ENCODE data around the gene PIKFYVE.

DNA sequence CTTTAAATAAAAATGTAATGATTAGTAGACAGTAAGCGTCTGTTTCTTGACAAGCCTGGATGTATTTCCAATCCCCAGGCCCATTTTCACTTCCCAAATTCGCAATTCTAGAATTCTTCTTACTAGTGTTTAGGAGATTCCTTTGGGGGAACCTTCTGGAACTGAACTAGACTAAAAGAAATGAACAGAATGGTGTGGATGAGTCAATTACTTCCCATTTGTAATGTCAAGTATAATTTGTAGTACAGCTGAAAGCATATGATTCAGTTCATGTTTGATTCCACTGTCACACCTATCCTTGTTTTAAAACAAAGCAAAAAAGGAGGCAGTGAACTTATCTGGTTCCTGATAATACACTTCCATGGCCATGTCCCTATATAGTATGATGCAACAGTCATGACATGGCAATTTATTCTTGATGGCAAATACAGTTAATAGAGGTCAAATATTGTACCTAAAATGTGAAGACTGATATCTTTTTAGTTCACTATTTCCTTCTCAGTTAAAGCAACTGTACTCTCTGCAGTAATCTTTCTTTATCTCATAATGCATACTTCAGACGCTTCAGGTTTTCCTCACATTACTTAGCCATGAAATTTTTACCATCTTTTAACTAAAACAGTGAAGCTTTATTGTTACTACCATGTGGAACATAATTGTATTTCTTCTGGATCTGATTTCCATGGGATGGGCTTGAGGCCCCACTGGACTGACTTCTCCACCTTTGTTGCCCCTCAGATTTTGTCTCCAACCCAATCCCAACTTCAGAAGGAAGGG lies 13.2 kb upstream of the PIKFYVE start:
- TF ChIP-seq, protein P1, sequence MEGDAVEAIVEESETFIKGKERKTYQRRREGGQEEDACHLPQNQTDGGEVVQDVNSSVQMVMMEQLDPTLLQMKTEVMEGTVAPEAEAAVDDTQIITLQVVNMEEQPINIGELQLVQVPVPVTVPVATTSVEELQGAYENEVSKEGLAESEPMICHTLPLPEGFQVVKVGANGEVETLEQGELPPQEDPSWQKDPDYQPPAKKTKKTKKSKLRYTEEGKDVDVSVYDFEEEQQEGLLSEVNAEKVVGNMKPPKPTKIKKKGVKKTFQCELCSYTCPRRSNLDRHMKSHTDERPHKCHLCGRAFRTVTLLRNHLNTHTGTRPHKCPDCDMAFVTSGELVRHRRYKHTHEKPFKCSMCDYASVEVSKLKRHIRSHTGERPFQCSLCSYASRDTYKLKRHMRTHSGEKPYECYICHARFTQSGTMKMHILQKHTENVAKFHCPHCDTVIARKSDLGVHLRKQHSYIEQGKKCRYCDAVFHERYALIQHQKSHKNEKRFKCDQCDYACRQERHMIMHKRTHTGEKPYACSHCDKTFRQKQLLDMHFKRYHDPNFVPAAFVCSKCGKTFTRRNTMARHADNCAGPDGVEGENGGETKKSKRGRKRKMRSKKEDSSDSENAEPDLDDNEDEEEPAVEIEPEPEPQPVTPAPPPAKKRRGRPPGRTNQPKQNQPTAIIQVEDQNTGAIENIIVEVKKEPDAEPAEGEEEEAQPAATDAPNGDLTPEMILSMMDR (IDR thresholded peaks at IDR 0.05; ENCODE audit: control extremely low read depth in 1 of 3, insufficient read depth in 1 of 3, low read depth in 1 of 3, low read length in 3 of 3): no peak
- TF ChIP-seq POLR2AphosphoS5 (IDR thresholded peaks at IDR 0.05; ENCODE audit: low read depth, low read length): no peak
- TF ChIP-seq EZH2 (IDR thresholded peaks at IDR 0.05; ENCODE audit: low read depth, low read length, severe bottlenecking): no peak
- TF ChIP-seq CEBPB (IDR thresholded peaks at IDR 0.05; ENCODE audit: low read depth, low read length): peak; percentile 24; the same call in 1 of the 2 replicates
- TF ChIP-seq SP1 (IDR thresholded peaks at IDR 0.05; ENCODE audit: low read depth, low read length): no peak
- no peak for TF ChIP-seq RAD21 (IDR thresholded peaks at IDR 0.05 in 1 of 2, conservative IDR thresholded peaks at IDR 0.05 in 1 of 2; ENCODE audit: low read depth in 2 of 2, low read length in 2 of 2)
- no peak for TF ChIP-seq BCL11A (IDR thresholded peaks at IDR 0.05; ENCODE audit: low read depth in 2 of 2, low read length in 2 of 2)
- no peak for TF ChIP-seq GABPA (IDR thresholded peaks at IDR 0.05; ENCODE audit: borderline replicate concordance, insufficient read depth, low read length)
